H1 (cell line): ENCODE results near the gene KRTAP9-6. TPM values are rescaled to one million over a fixed set of nuclear protein-coding genes. Genes with fewer than 3 reads are reported as not detected.

ENCODE experiments used
- BACH1 ChIP-seq: IDR thresholded peaks from 2 replicates; pipeline ENCODE4 v1.6.1; 2012; ENCODE audit warnings: low read length, improper control_type of control experiment
- GTF2F1 ChIP-seq: IDR thresholded peaks from 2 replicates; pipeline ENCODE4 v1.6.1; 2012; ENCODE audit warnings: low read depth, low read length, improper control_type of control experiment, borderline replicate concordance
- NANOG ChIP-seq: IDR thresholded peaks from 2 replicates; pipeline ENCODE4 v1.6.1; 2011; ENCODE audit warnings: low read length, low read depth, mild to moderate bottlenecking, inconsistent platforms; ENCODE audit not compliant: insufficient read depth, poor library complexity, severe bottlenecking
- polyA plus RNA-seq, 7 experiments: library from polyadenylated mRNA; depleted of rRNA in 3 of 7; stranded (reverse) in 5 of 7; unstranded in 2 of 7; fragments of >200 nt in 5 of 7; fragments of 200-250 nt in 2 of 7; gene quantifications; 1 replicate in 5 of 7; 2 replicates in 1 of 7; 4 replicates in 1 of 7; pipeline versions ENCODE4 v1.2.1 to v1.2.3, GENCODE V29; 2011 to 2013; ENCODE audit warnings: missing spikeins in 2 of 7, mixed read lengths in 2 of 7
- total RNA-seq: library from RNA; stranded (reverse); fragmentation: NEBNext Ultra II Directional; extraction: Animal tissue kit (Norgen Biotek cat#: 25700); gene quantifications from 2 replicates; pipeline ENCODE4 v1.2.1, GENCODE V29; 2021
- TF ChIP-seq, protein P1 (sequence below): IDR thresholded peaks from 2 replicates; pipeline ENCODE4 v1.6.1; 2012; ENCODE audit warnings: low read length, inconsistent platforms
- TF ChIP-seq, protein P2 (sequence below): IDR thresholded peaks from 2 replicates; pipeline ENCODE4 v1.6.1; 2012; ENCODE audit warnings: inconsistent platforms

KRTAP9-6 gene
- total and polyA plus RNA-seq, 2 of the 8 experiments (the other 6 are each of a cell fraction or from before 2014, with no cell fraction given): not detected

- TF ChIP-seq, protein P1, sequence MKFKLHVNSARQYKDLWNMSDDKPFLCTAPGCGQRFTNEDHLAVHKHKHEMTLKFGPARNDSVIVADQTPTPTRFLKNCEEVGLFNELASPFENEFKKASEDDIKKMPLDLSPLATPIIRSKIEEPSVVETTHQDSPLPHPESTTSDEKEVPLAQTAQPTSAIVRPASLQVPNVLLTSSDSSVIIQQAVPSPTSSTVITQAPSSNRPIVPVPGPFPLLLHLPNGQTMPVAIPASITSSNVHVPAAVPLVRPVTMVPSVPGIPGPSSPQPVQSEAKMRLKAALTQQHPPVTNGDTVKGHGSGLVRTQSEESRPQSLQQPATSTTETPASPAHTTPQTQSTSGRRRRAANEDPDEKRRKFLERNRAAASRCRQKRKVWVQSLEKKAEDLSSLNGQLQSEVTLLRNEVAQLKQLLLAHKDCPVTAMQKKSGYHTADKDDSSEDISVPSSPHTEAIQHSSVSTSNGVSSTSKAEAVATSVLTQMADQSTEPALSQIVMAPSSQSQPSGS: no peak
- TF ChIP-seq, protein P2, sequence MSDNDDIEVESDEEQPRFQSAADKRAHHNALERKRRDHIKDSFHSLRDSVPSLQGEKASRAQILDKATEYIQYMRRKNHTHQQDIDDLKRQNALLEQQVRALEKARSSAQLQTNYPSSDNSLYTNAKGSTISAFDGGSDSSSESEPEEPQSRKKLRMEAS: no peak
- TF ChIP-seq NANOG (no peak), GTF2F1 (no peak), BACH1 (no peak)
- TF ChIP-seq, all 59 proteins: peak for 0
Measured at GRCh38 chr17:41296846-41297245, 31.7 kb downstream of the KRTAP9-6 start (continued).
